ENCODE measurements around the gene TTC31.

TTC31 gene

DNA sequence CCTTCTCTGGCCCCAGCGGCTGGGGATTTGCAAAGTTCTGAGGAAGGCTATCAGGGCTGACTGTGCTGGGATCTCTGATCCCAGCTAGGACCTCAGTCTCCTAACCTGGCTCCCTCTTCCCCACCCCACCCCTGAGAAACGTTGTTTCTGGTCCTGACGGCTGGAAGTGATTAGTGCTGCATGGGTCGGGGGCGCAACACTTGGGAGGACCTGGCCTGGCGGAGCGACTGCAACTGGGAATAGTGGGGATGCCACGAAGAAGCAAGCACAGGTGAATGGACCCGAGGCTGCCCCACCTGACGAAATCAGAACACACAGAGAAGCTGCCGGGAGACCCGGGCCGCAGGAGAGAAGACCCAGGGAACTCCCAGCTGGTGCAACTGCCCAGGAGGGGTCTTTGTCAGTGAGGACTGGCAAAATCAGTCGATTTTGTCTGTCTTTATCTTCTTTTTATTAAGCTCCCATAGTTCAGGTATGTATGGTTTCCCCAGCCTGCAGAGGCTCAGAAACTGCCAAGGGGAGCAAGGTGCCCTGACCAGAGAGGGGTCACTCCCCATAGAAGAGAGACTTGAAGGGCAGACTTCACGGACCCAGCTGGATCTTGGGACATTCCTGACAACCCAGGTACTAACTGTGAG is 17.2 kb downstream of the TTC31 start:
- Histone ChIP-seq H3K27me3 (ENCODE audit: control insufficient read depth in 3 of 3, insufficient read depth in 3 of 3, low read depth in 1 of 3, low read length in 3 of 3) (peaks cover 57 to 96% (median 83%) of the 10 kb centered on the region in 3 experiments), H4K8ac (ENCODE audit: low read depth, low read length) (no peak overlapping the region), H2AK5ac (ENCODE audit: low read depth, low read length) (peak overlapping the region; percentile 12), H3K4me3 (ENCODE audit: low read length in 2 of 2) (peak overlapping the region in 1 of 2 donors; percentile 41), H2BK15ac (ENCODE audit: low read length) (no peak overlapping the region), H3K18ac (ENCODE audit: low read length) (peak overlapping the region; percentile 51), H2BK12ac (ENCODE audit: low read length) (no peak overlapping the region), H3K4me1 (ENCODE audit: control insufficient read depth in 2 of 2, insufficient read depth in 1 of 2, low read depth in 1 of 2, low read length in 2 of 2) (peaks cover 16 to 21% of the 10 kb centered on the region in 2 donors), H3K4ac (ENCODE audit: low read length) (no peak overlapping the region), H4K91ac (ENCODE audit: low read depth, low read length, poor library complexity) (no peak overlapping the region), H3K9me3 (replicated peaks in 1 of 2; ENCODE audit: control insufficient read depth in 2 of 2, insufficient read depth in 1 of 2, low read depth in 1 of 2, low read length in 2 of 2) (no peaks in the 10 kb centered on the region), H2BK120ac (ENCODE audit: low read depth, low read length) (no peak overlapping the region), H3K23ac (ENCODE audit: low read depth, low read length, poor library complexity) (peak overlapping the region; percentile 44), H3K9ac (ENCODE audit: low read depth, low read length, poor library complexity) (peak overlapping the region; percentile 13), H2BK5ac (ENCODE audit: low read length) (no peak overlapping the region), H2AFZ (ENCODE audit: low read length) (peak overlapping the region; percentile 85), H3K4me2 (ENCODE audit: insufficient read depth, low read length, poor library complexity, severe bottlenecking) (peak overlapping the region; percentile 82), H3K27ac (replicated peaks; ENCODE audit: low read length) (no peak overlapping the region), H3K14ac (ENCODE audit: low read length) (no peak overlapping the region), H3K79me1 (ENCODE audit: low read depth, low read length) (no peaks in the 10 kb centered on the region), H3K36me3 (replicated peaks in 1 of 2; ENCODE audit: control insufficient read depth in 2 of 2, insufficient read depth in 2 of 2, low read length in 2 of 2) (peaks cover 0 to 6% of the 10 kb centered on the region in 2 donors)
- no peak for DNase-seq (ENCODE audit: low spot score)
- WGBS, 2 donors (ENCODE audit: extremely low coverage in 2 of 2, insufficient read length in 2 of 2, insufficient replicate concordance in 1 of 2) = no CpG with 5 or more reads among the region's 15 CpGs

- no peak for DNase-seq (ENCODE audit: low spot score)
- Histone ChIP-seq H2BK15ac (ENCODE audit: low read length) (no peak overlapping the region), H3K4me1 (ENCODE audit: control insufficient read depth in 2 of 2, insufficient read depth in 1 of 2, low read depth in 1 of 2, low read length in 2 of 2) (peaks cover 16 to 21% of the 10 kb centered on the region in 2 donors), H2AFZ (ENCODE audit: low read length) (no peak overlapping the region), H4K91ac (ENCODE audit: low read depth, low read length, poor library complexity) (no peak overlapping the region), H2BK12ac (ENCODE audit: low read length) (no peak overlapping the region), H2BK120ac (ENCODE audit: low read depth, low read length) (no peak overlapping the region), H2AK5ac (ENCODE audit: low read depth, low read length) (peak overlapping the region; percentile 12), H3K4ac (ENCODE audit: low read length) (no peak overlapping the region), H3K4me3 (ENCODE audit: low read length in 2 of 2) (no peak overlapping the region), H3K79me1 (ENCODE audit: low read depth, low read length) (no peaks in the 10 kb centered on the region), H4K8ac (ENCODE audit: low read depth, low read length) (no peak overlapping the region), H3K14ac (ENCODE audit: low read length) (no peak overlapping the region), H3K27ac (replicated peaks; ENCODE audit: low read length) (no peak overlapping the region), H2BK5ac (ENCODE audit: low read length) (no peak overlapping the region), H3K27me3 (ENCODE audit: control insufficient read depth in 3 of 3, insufficient read depth in 3 of 3, low read depth in 1 of 3, low read length in 3 of 3) (peaks cover 57 to 100% (median 83%) of the 10 kb centered on the region in 3 experiments), H3K23ac (ENCODE audit: low read depth, low read length, poor library complexity) (no peak overlapping the region), H3K18ac (ENCODE audit: low read length) (no peak overlapping the region), H3K36me3 (replicated peaks in 1 of 2; ENCODE audit: control insufficient read depth in 2 of 2, insufficient read depth in 2 of 2, low read length in 2 of 2) (peaks cover 2 to 11% of the 10 kb centered on the region in 2 donors), H3K4me2 (ENCODE audit: insufficient read depth, low read length, poor library complexity, severe bottlenecking) (no peak overlapping the region), H3K9me3 (replicated peaks in 1 of 2; ENCODE audit: control insufficient read depth in 2 of 2, insufficient read depth in 1 of 2, low read depth in 1 of 2, low read length in 2 of 2) (no peaks in the 10 kb centered on the region), H3K9ac (ENCODE audit: low read depth, low read length, poor library complexity) (no peak overlapping the region)
Measured at GRCh38 chr2:74500578-74500946, 17.7 kb downstream of the TTC31 start.

DNA sequence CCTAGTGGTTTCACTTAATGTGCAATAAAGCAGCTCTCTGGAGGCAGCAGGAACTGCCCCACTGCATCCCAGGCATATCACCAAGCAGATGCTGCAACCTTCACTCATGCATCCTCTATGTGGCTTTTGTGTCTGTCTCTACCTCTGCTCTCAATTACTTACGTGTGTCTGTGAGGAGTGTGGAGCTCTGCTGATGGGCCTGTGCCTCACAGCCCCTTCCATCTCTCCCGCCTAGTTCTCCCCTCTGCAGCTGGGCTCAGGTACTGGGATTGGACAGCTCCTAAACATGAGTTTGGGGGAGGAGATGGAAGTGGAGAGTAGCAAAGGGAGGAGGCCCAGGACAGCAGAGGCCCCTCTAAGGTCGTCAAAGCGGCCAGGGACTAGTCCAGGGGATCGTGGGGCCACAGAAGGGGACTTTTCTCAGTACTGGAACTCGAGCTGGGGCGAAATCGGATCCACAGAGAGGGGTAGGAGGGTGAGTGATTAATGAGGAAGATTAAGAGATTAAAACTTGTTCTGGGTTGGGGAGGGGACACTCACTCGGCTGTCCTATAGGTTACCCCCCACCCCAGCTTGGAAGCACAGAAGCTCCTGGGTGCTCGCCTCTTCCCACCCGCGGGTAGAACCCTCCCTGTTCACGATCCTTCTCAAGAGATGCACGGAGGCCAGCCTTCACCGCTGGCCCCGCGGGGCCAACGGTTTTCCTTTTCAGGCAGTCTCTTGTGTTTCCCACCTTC is 18.6 kb downstream of the TTC31 start:
- no peak overlapping the region for H3K4ac ChIP-seq (ENCODE audit: low read length)
- no peak overlapping the region for H2BK120ac ChIP-seq (ENCODE audit: low read depth, low read length)
- peaks cover 19 to 21% of the 10 kb centered on the region in 2 donors for H3K4me1 ChIP-seq (ENCODE audit: control insufficient read depth in 2 of 2, insufficient read depth in 1 of 2, low read depth in 1 of 2, low read length in 2 of 2)
- H3K9ac ChIP-seq (ENCODE audit: low read depth, low read length, poor library complexity) = no peak overlapping the region
- peaks cover 6 to 18% of the 10 kb centered on the region in 2 donors for H3K36me3 ChIP-seq (replicated peaks in 1 of 2; ENCODE audit: control insufficient read depth in 2 of 2, insufficient read depth in 2 of 2, low read length in 2 of 2)
- no peak overlapping the region for H2BK12ac ChIP-seq (ENCODE audit: low read length)
- H3K18ac ChIP-seq (ENCODE audit: low read length) = no peak overlapping the region
- H4K8ac ChIP-seq (ENCODE audit: low read depth, low read length) = no peak overlapping the region
- no CpG with 5 or more reads among the region's 18 CpGs for WGBS, 2 donors (ENCODE audit: extremely low coverage in 2 of 2, insufficient read length in 2 of 2, insufficient replicate concordance in 1 of 2)
- H2BK5ac ChIP-seq (ENCODE audit: low read length) = no peak overlapping the region
- H3K27ac ChIP-seq (replicated peaks; ENCODE audit: low read length) = no peak overlapping the region
- peak overlapping the region; percentile 49 for H3K14ac ChIP-seq (ENCODE audit: low read length)
- no peaks in the 10 kb centered on the region for H3K9me3 ChIP-seq (replicated peaks in 1 of 2; ENCODE audit: control insufficient read depth in 2 of 2, insufficient read depth in 1 of 2, low read depth in 1 of 2, low read length in 2 of 2)
- DNase-seq (ENCODE audit: low spot score) = no peak
- H2BK15ac ChIP-seq (ENCODE audit: low read length) = no peak overlapping the region
- peaks cover 57 to 94% (median 78%) of the 10 kb centered on the region in 3 experiments for H3K27me3 ChIP-seq (ENCODE audit: control insufficient read depth in 3 of 3, insufficient read depth in 3 of 3, low read depth in 1 of 3, low read length in 3 of 3)
- H2AFZ ChIP-seq (ENCODE audit: low read length) = no peak overlapping the region
- no peak overlapping the region for H3K4me3 ChIP-seq (ENCODE audit: low read length in 2 of 2)
- peak overlapping the region; percentile 57 for H2AK5ac ChIP-seq (ENCODE audit: low read depth, low read length)
- H4K91ac ChIP-seq (ENCODE audit: low read depth, low read length, poor library complexity) = no peak overlapping the region
- no peak overlapping the region for H3K23ac ChIP-seq (ENCODE audit: low read depth, low read length, poor library complexity)
- no peak overlapping the region for H3K4me2 ChIP-seq (ENCODE audit: insufficient read depth, low read length, poor library complexity, severe bottlenecking)
- peaks cover 3% of the 10 kb centered on the region for H3K79me1 ChIP-seq (ENCODE audit: low read depth, low read length)

- H3K18ac ChIP-seq (ENCODE audit: low read length) = peak overlapping the region; percentile 74
- no CpG with 5 or more reads among the region's 32 CpGs for WGBS, 2 donors (ENCODE audit: extremely low coverage in 2 of 2, insufficient read length in 2 of 2, insufficient replicate concordance in 1 of 2)
- H2BK120ac ChIP-seq (ENCODE audit: low read depth, low read length) = no peak overlapping the region
- peak overlapping the region; percentile 31 for H3K9ac ChIP-seq (ENCODE audit: low read depth, low read length, poor library complexity)
- H3K4me2 ChIP-seq (ENCODE audit: insufficient read depth, low read length, poor library complexity, severe bottlenecking) = peak overlapping the region; percentile 91
- H3K4ac ChIP-seq (ENCODE audit: low read length) = no peak overlapping the region
- peak overlapping the region; percentile 23 to 70 for H3K4me3 ChIP-seq (ENCODE audit: low read length in 2 of 2)
- peak overlapping the region; percentile 54 for H2BK15ac ChIP-seq (ENCODE audit: low read length)
- peak overlapping the region; percentile 64 for H4K91ac ChIP-seq (ENCODE audit: low read depth, low read length, poor library complexity)
- no peak overlapping the region for H3K27ac ChIP-seq (replicated peaks; ENCODE audit: low read length)
- H4K8ac ChIP-seq (ENCODE audit: low read depth, low read length) = no peak overlapping the region
- peaks cover 3% of the 10 kb centered on the region for H3K79me1 ChIP-seq (ENCODE audit: low read depth, low read length)
- no peak overlapping the region for H2BK5ac ChIP-seq (ENCODE audit: low read length)
- peak overlapping the region; percentile 57 for H2AK5ac ChIP-seq (ENCODE audit: low read depth, low read length)
- H3K27me3 ChIP-seq (ENCODE audit: control insufficient read depth in 3 of 3, insufficient read depth in 3 of 3, low read depth in 1 of 3, low read length in 3 of 3) = peaks cover 55 to 87% (median 70%) of the 10 kb centered on the region in 3 experiments
- H2BK12ac ChIP-seq (ENCODE audit: low read length) = no peak overlapping the region
- H3K36me3 ChIP-seq (replicated peaks in 1 of 2; ENCODE audit: control insufficient read depth in 2 of 2, insufficient read depth in 2 of 2, low read length in 2 of 2) = peaks cover 6 to 22% of the 10 kb centered on the region in 2 donors
- no peaks in the 10 kb centered on the region for H3K9me3 ChIP-seq (replicated peaks in 1 of 2; ENCODE audit: control insufficient read depth in 2 of 2, insufficient read depth in 1 of 2, low read depth in 1 of 2, low read length in 2 of 2)
- H3K4me1 ChIP-seq (ENCODE audit: control insufficient read depth in 2 of 2, insufficient read depth in 1 of 2, low read depth in 1 of 2, low read length in 2 of 2) = peaks cover 24 to 26% of the 10 kb centered on the region in 2 donors
- H3K14ac ChIP-seq (ENCODE audit: low read length) = no peak overlapping the region
- peak overlapping the region; percentile 82 for H2AFZ ChIP-seq (ENCODE audit: low read length)
- peak overlapping the region; percentile 26 for H3K23ac ChIP-seq (ENCODE audit: low read depth, low read length, poor library complexity)
- DNase-seq (ENCODE audit: low spot score) = no peak
Measured at GRCh38 chr2:74502147-74502719, 19.4 kb downstream of the TTC31 start.
